ENCODE measurements around the gene IRX6.

- TF ChIP-seq CTCF (IDR thresholded peaks at IDR 0.05; ENCODE audit: extremely low read depth in 1 of 2, insufficient read depth in 1 of 2, low read depth in 1 of 2, low read length in 2 of 2) (no peak), POLR2AphosphoS5 (IDR thresholded peaks at IDR 0.05; ENCODE audit: insufficient read depth, low read depth, low read length) (no peak), GATA2 (IDR thresholded peaks at IDR 0.05; ENCODE audit: insufficient read depth, insufficient read length, low read depth, low read length) (no peak), MAX (IDR thresholded peaks at IDR 0.05; ENCODE audit: insufficient read depth, insufficient read length) (no peak), MYC (IDR thresholded peaks at IDR 0.05; ENCODE audit: low read depth, low read length) (no peak)
Measured at GRCh38 chr16:55370762-55371482, 46.9 kb downstream of the IRX6 start.

Data from endothelial cell of umbilical vein (primary cell).